DND-41 (cell line): Measurements from ENCODE around the gene TBC1D8.

ENCODE experiments used
- CTCF ChIP-seq: IDR thresholded peaks from 2 replicates; pipeline ENCODE4 v1.5.1; 2012; ENCODE audit warnings: borderline replicate concordance, low read length, moderate library complexity, mild to moderate bottlenecking; ENCODE audit not compliant: poor library complexity, severe bottlenecking; ENCODE audit errors: extremely low read depth
- EZH2 ChIP-seq: IDR thresholded peaks from 3 replicates; pipeline ENCODE4 v1.6.1; 2012; ENCODE audit warnings: borderline replicate concordance, low read depth, mild to moderate bottlenecking, moderate library complexity, low read length, inconsistent platforms; ENCODE audit not compliant: severe bottlenecking

- TF ChIP-seq EZH2 (no peak), CTCF (no peak)
Observed at GRCh38 chr2:101052147-101052546, 99.0 kb downstream of the TBC1D8 start.
